NCI-H2227 treated with DMSO at 0.1 percent for 48 hours (cell line): ENCODE measurements around the gene SERAC1.
"Not testable (repeated sequence)": the region's sequence is repeated elsewhere in the genome, so short reads cannot be mapped to it uniquely, and the experiment has no call there.

Source experiments
- DNase-seq: peaks from one replicate; lab custom pipeline; 2025; lab: John Stamatoyannopoulos, UW

Gene SERAC1

DNA sequence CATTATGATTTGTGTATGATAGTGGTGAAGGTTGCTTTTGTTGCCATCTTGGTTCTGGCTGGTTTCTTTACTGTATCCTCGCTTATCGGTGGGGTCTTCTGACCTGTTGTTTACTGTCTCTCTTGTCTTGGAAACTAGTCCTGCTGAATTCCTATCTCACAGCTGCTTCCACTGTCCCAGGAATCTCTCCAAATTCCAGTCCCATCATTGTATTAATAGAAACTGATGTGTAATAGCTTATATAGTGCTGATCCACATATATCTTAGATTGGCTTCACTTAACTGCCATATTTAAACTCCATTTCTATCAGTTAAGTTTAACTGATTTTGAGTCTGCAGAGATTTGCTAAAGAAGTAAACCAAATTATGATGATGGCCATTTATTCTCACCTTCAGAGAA is 6.0 kb upstream of the SERAC1 start:
- no peak for DNase-seq

DNA sequence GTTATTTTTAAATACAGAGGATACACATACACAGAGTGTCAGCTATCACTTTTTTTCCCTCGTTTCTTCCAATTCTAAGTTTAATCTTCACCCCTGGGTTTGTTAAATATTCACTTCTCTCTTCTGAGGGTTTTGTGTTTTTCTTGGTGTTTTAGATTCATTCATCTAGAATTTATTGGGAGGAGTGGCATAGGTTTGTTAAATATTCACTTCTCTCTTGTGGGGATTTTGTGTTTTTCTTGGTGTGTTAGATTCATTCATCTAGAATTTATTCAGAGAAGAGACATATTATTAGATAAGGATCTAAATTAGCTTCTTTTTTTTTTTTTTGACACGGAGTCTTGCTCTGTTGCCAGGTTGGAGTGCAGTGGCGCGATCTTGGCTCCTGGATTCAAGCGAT is 3.9 kb upstream of the SERAC1 start:
- DNase-seq: no peak

DNA sequence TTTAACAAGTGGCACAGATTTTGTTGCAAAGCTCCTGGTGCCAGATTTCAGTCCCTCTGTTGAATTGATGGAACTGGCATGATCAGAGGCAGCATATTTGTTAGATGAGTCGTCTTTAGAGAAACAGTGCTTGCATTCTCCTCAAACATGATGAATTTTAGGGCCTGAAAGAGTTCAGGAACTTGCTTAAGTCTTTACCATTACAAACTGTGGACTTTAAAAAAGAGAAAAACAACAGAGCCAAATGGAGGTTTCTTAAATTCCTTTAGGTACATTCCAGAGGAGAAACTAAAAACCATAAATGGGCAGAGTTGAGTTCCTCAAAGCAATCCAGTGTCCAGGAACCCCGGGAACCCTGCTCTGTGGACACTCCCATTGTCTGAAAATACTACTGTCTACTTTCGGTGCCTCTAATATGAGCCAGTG is 2.6 kb upstream of the SERAC1 start:
- DNase-seq: no peak

DNA sequence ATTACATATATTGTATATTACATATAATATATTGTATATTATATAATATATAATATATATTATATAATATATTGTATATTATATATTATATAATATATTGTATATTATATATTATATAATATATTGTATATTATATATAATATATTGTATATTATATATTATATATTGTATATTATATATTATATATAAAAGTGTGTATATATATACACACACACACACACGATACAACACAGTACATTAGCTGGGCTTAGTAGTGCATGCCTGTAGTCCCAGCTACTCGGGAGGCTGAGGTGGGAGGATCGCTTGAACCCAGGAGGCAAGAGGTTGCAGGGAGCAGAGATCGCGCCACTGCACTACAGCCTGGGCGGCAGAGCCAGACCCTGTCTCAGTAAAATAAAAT is 1.6 kb upstream of the SERAC1 start:
- not testable (repeated sequence) for DNase-seq

DNA sequence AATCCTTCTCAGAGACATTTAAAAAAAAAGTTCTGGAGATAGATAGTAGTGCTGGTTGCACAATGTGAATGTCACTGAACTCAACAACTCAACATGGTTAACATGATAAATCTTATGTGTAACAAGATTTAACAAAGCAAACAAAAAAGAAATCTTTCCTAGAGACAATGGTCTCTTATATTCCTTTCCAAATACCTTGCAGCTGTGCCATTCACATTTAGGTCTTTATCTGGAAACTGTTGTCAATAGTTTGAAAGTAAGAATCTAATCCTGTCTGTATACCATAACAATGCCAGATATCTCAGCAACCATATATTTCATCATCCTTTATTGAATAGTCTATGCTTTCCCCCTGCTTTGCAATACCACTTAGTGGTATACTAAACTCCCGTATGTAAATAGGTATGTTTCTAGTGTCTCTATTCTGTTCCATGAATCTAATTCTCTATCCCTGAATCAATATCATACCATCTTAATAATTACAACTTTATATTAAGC is 2.1 kb downstream of the SERAC1 start:
- no peak for DNase-seq

DNA sequence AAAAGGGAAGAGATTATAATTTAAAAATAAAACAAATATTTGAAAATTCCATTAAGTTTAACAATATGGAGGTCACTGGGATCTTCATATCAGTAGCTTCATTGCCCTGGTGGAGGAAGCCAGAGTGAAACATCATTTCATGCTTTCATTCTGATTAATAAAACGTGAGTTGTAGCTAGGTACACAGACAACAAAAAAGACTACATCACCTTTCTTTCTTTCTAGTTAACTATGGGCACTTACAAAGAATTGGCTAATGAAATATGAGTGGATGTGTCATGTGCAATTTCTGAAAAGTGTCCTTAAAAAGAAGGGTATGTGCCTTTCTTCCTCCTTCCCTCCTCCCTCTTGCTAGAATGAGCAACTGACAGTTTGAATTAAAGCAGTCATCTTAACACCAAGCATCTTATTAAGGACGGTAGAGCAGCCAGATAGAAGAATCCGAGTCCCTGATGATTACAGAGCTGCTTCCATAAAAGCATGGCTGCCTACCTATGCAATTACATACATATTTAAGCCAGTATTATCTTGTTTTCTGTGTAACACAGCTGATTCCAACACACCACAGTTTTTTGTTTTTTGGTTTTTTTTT is 3.4 kb downstream of the SERAC1 start:
- DNase-seq: peak; percentile 9

DNA sequence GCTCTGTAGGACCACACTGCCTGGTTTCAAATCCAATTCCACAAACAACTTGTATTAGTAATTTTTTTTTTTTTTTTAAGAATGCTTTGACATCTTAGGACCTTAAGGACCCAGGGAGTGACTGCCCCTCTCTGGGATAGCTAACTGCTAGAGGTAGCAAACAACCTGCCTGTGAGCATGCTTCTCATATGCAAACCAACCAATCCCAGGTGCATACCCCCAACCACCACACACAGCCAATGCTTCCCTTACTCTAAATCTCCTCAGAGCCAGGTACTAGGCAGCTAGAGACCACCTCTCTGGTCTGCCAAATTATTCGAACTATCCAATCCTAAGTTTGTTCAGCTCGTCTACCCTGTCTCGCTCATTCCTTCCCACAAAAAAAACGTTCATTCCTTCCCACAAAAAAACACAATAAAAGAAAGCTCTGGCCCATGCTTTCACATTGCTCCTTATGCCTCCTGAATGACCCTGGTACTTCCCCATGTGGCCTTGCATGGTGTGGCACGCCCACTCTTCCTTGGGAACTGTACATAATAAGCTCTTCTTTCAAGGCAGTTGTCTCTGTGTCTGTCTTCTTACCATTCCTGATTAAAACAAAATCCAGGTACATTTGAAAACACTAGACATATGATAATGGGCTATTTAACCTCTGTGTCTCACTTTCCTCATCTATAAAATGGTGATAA is 6.4 kb downstream of the SERAC1 start:
- DNase-seq: no peak

DNA sequence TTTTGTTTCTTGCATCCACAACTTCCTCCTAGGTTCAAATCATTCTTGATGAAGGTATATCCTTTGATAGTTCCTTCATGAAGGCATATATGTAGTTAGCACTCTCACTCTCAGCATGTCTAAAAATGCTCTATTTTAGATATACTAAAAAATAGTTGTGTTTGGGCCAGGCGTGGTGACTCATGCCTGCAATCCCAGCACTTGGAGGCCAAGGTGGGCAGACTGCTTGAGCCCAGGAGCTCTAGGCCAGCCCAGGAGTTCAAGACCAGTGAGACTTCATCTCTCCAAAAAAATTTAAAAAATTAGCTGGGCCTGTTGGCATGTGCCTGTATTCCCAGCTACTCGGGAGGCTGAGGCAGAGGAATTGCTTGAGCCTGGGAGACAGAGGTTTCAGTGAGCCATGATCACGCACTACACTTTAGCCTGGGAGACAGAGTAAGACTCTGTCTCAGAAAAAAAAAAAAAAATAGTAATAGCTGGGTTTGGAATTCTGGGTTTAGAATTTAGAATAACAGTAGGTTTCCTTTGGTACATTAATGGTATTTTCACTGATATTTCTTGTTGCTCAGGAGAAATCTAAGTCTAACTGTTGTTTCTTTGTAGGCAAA is 7.0 kb downstream of the SERAC1 start:
- DNase-seq: no peak

DNA sequence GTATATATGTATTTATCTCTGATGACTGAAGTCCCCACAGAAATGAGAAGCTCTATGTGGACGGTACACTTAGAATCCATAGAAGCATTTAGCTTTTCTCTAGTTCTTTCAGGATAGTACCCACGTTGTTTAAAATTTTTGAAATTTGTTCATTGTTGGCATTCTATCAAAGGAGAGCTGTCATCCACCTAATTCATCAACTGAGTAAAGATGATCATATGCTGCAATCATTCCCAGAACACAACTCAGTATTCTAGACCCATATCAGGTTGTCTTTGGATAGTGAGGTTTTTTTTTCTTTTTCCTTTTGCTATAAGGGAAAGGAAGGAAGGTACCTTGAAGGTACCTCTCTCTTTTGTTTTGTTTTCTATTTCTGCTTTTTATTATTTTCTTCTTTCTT is 9.3 kb downstream of the SERAC1 start:
- no peak for DNase-seq

DNA sequence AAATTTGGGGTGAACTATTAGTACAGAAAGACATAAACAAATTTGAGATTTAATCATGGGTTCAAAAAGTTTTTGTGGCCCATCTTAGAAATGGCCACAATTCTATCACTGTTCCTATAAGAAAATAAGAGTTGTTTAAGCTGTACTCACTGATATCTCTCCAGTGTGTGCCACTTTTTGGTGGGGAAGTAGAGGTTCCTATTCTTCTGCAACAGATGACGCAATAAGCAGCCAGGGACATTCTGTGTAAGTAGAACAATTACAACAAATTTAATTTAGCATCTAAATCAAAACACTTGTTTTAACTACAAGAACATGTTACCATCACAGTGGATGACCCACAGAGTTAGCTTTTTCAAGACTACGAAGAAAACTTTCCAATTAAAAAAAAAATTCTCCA is 9.9 kb downstream of the SERAC1 start:
- no peak for DNase-seq

DNA sequence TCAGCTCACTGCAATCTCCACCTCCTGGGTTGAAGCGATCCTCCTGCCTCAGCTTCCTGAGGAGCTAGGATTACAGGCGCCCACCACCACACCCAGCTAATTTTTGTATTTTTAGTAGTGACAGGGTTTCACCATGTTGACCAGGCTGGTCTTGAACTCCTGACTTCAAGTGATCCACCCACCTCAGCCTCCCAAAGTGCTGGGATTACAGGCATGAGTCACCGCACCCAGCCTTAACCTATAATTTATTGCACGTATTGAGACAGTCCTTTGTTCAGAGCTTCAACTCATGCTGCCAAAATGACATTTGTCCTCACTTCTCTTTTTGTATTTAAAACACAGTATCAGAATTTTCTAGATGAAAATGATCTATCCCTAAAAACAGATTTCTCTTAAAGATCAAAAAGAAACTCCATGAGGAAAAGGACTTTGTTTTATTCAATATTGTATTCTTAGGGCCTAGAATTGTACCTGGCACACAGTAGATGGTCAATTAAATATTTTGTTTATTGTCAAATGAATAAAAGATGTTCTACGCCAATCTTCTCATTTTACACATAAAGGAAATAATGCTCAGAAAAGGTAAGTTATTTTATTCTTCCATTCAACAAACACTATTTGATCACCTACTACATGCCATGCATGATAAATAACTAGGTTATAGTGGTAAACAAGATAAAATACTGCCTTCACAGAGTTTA is 10.8 kb downstream of the SERAC1 start:
- no peak for DNase-seq

DNA sequence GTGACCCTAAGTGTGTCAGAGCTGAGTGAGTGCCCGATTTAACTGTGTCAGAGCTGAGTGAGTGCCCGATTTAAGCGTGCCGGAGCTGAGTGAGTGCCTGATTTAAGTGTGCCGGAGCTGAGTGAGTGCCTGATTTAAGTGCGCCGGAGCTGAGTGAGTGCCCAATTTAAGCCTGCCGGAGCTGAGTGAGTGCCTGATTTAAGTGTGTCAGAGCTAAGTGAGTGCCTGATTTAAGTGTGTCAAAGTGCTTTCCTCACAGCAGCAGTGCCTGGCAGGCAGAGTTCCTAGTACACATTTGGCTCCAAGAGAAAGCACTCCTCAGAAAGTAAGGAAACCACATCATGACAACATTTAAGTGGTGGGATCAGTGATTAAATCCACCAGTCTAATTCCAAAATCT is 13.2 kb downstream of the SERAC1 start:
- DNase-seq: no peak

DNA sequence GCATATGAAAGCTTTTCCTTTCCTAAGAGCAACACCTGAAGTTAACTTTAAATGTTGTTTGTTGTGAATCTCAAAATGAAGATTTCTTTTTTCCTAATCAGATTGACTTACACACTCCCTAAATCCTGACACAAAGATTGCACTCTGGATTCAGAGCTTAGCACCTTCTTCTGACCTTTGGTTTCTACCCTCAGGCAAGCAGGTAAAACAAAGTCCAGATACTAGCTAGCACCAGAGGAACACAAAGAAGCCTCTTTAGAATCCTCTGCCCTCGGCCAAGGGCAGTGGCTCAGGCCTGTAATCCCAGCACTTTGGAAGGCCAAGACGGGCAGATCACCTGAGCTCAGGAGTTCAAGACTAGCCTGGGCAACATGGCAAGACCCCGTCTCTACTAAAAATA is 14.5 kb downstream of the SERAC1 start:
- DNase-seq: no peak

DNA sequence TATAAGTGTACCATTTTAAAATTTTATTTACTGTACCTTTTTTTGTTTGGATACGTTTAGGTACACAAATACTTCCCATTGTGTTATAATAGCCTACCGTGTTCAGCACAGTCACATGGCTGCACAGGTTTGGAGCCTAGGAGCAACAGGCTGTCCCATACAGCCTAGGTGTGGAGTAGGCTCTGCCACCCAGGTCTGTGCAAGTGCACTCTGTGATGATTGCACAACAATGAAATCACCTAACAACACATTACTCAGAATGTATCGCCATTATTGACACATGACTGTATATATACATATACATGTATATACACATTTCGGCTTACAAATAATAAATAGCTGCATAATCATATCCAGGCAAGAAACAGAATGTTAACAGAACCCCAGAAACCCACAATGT is 15.4 kb downstream of the SERAC1 start:
- no peak for DNase-seq

DNA sequence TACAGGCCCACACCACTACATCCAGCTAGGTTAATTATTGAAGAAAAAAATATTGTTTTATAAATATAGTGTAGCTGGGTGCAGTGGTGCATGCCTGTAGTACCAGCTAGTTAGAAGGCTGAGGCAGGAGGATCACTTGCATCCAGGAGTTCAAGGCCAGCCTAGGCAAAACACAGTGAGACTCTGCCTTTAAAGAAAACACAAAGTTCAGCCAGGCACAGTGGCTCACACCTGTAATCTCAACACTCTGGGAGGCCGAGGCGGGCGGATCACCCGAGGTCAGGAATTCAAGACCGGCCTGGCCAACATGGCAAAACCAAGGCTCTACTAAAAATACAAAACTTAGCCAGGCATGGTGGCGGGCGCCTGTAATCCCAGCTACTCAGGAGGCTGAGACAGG is 16.0 kb downstream of the SERAC1 start:
- DNase-seq: not testable (repeated sequence)

DNA sequence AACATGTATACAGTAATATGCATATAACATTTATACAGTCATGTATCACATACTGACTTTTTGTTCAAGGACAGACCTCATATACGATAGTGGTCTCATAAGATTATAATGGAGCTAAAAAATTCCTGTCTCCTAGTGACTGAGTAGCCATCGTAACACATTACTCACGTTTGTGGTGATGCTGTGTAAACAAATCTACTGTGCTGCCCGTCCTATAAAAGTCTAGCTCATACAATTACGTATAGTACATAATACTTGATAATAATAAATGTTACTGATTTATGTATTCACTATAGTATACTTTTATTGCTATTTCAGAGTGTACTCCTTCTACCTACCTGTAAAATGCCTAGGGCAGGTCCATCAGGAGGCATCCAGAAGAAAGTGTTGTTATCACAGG is 17.4 kb downstream of the SERAC1 start:
- no peak for DNase-seq

DNA sequence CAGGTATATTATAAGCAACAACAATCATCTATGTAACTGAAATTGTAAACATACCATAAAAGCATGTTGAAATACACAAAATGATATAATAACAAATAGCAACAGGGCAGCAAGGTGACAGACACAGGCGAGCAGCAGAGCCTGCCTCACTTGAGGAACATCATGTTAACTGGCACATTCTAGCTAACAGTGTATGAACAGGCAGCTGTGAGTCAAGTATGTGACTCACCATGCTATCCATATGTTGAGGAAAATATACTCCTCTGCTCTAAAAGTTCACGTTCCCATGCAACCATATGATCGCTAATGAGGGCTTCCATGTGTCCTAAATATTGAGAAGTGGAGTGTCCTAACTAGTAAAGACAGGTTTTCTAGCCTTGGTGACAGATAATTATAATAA is 18.4 kb downstream of the SERAC1 start:
- DNase-seq: no peak

DNA sequence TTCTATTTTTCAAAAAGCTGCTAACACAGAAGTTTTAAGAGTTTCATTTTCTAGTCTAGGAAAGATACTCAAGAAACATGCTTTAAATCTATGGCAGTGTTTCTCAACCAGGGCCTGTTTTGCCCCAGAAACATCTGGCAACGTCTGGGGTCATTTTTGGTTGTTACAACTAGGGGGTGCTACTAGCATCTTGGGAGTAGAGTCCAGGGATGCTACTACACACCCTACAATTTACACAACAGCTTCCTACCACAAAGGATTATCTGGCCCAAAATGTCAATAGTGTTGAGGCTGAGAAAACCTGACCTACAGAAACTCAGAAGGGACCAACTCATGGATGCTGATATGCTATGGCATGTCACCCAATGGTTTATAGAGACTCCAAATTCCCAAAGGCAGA is 24.4 kb downstream of the SERAC1 start:
- DNase-seq: no peak

DNA sequence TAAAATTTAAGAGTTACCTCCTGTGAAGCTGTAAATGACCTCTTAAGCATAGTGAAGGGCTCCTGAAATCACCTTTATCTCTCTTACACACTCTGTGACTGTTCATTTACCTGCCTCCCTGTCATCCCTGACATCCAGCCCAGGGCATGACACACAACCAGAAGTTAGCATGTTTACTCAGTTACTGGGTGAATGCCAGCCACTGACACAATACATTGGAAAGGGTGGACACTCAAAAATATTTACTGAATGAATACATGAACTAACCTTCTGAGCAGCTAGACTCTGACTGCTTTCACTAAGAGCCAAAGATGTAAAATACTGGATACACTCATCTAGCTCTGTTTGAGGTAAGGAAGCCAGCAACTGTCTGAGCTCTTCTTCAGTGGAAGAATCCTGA is 25.3 kb downstream of the SERAC1 start:
- DNase-seq: no peak

DNA sequence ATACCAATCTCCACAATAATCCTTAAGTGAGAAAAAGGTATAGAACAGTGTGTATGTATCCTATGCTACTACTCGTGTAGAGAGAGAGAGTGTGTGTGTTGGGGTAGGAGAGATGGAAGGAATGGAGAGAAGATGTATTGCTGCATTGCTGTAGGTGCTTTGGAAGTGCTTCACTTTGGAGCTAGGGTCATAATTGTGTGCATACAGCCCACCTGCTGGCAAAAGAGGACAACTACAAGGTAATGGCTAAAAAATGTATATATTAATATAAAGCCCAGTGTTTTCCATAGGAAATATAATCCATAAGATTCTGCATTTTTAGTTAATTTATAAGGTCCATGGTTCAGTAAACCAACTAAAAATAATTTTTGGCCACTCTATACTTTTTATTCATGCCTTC is 36.1 kb downstream of the SERAC1 start:
- peak; percentile 26 for DNase-seq

DNA sequence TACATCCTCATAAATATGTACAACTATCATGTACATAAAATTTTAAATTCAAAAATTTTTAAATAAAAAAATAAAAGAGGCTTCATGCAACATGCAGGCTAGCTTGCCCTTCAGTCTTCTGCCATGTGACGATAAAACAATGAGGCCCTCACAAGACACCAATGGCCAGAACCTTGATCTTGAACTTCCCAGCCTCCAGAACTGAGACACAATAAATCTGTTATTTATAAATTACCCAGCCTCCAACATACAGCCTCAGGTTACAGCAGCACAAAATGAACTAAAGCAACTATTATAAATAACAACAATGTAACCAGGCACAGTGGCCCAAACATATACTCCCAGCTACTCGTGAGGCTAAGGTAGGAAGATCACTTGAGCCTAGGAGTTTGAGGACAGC is 42.8 kb downstream of the SERAC1 start:
- no peak for DNase-seq

DNA sequence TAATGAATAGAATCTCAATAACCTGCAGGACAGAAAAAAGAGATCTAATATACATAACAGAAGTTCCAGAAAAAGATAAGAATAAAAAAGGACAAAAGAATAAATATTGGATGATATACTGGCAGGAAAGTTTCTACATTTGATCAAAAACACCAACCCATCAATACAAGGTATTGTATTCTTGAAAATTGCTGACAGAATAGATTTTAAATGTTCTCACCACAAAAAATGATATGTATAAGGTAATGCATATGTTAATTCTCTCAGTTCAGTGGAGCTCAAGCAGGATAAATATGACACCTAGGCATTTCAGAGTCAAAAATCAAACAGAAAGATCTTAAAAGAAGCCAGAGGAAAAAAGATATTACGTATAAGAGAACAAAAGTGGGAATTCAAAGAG is 43.8 kb downstream of the SERAC1 start:
- no peak for DNase-seq

DNA sequence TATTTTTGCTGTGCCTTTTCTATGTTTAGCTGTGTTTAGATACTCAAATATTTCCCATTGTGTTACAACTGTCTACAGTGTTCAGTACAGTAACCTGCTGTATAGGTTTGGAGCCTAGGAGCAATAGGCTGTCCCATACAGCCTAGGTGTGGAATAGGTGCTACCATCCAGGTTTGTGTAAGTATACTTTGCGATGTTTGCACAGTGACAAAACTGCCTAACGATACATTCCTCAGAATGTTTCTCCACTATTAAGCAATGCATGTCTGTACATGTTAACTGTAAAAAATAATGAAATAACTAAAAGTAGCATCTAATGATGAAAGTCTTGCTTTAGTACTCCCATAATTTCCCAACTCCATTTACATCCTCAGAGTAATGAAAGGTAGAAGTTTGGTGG is 46.0 kb downstream of the SERAC1 start:
- DNase-seq: no peak
